NCI-H1436 (cell line): ENCODE measurements around the gene CXCL12.

Experiments
- DNase-seq: peaks from one replicate; lab custom pipeline; 2025; lab: John Stamatoyannopoulos, UW

Gene CXCL12

GRCh38 chr10:44385026-44385695, at the start of gene CXCL12:
TSS of gene CXCL12 (minus strand) at chr10:44385097. CDS start at chr10:44385005, 92 bp downstream.
- no peak for DNase-seq

- no peak for DNase-seq
Measured at GRCh38 chr10:44427479-44427878, 42.6 kb upstream of the CXCL12 start.

GRCh38 chr10:44427037-44427436, 42.1 kb upstream of the CXCL12 start:
- DNase-seq = no peak

GRCh38 chr10:44426247-44427034, 41.5 kb upstream of the CXCL12 start:
- DNase-seq = no peak

GRCh38 chr10:44425466-44425865, 40.6 kb upstream of the CXCL12 start:
- DNase-seq = no peak

GRCh38 chr10:44424957-44425356, 40.1 kb upstream of the CXCL12 start:
- no peak for DNase-seq

- no peak for DNase-seq
Measured at GRCh38 chr10:44424298-44424697, 39.4 kb upstream of the CXCL12 start.

- no peak for DNase-seq
Measured at GRCh38 chr10:44422570-44423101, 37.7 kb upstream of the CXCL12 start.

- DNase-seq = no peak
Measured at GRCh38 chr10:44422153-44422552, 37.3 kb upstream of the CXCL12 start.

- DNase-seq = no peak
Measured at GRCh38 chr10:44419790-44420549, 35.1 kb upstream of the CXCL12 start.

GRCh38 chr10:44418637-44419036, 33.7 kb upstream of the CXCL12 start:
- no peak for DNase-seq

GRCh38 chr10:44417761-44418160, 32.9 kb upstream of the CXCL12 start:
- DNase-seq = no peak

GRCh38 chr10:44416936-44417335, 32.0 kb upstream of the CXCL12 start:
- DNase-seq = no peak

GRCh38 chr10:44416021-44416771, 31.3 kb upstream of the CXCL12 start:
- no peak for DNase-seq

GRCh38 chr10:44415121-44415520, 30.2 kb upstream of the CXCL12 start:
- no peak for DNase-seq

- no peak for DNase-seq
Measured at GRCh38 chr10:44413416-44413815, 28.5 kb upstream of the CXCL12 start.

GRCh38 chr10:44411251-44411650, 26.4 kb upstream of the CXCL12 start:
- no peak for DNase-seq

GRCh38 chr10:44404741-44405437, 20.0 kb upstream of the CXCL12 start:
- DNase-seq = no peak

GRCh38 chr10:44402465-44403195, 17.7 kb upstream of the CXCL12 start:
- no peak for DNase-seq

- no peak for DNase-seq
Measured at GRCh38 chr10:44400541-44400940, 15.6 kb upstream of the CXCL12 start.
